Activated T-helper 1 cell treated with anti-CD3 and anti-CD28 coated beads, Interleukin-12 subunit alpha, Interleukin-12 subunit beta, Interleukin-2, Interleukin-4 antibody, amounts not matched to agents 30 ng/mL and 10 ng/mL and 1 ng/mL, durations not matched to agents 14 hours and 24 hours and 36 hours (primary cell): ENCODE data around the gene TOMM7. TPM values are rescaled to one million over a fixed set of nuclear protein-coding genes. Genes with fewer than 3 reads are reported as not detected.

Experiments used
- DNase-seq: peaks from one replicate; pipeline ENCODE4 v3.0.0; 2021; ENCODE audit warnings: low spot score
- H3K27ac Mint-ChIP-seq: one replicate; pipeline ENCODE4 v1.8.0; 2021; ENCODE audit warnings: mild to moderate bottlenecking, mixed read lengths
- H3K27me3 Mint-ChIP-seq: one replicate; pipeline ENCODE4 v1.8.0; 2022; ENCODE audit warnings: mild to moderate bottlenecking, moderate library complexity, mixed read lengths; ENCODE audit not compliant: insufficient read depth
- H3K36me3 Mint-ChIP-seq: one replicate; pipeline ENCODE4 v1.8.0; 2021; ENCODE audit warnings: low read depth, mixed read lengths
- H3K4me1 Mint-ChIP-seq: one replicate; pipeline ENCODE4 v1.8.0; 2021; ENCODE audit warnings: low read depth, mixed read lengths
- H3K4me3 Mint-ChIP-seq: one replicate; pipeline ENCODE4 v1.8.0; 2021; ENCODE audit warnings: mild to moderate bottlenecking, moderate library complexity, mixed read lengths
- H3K9me3 Mint-ChIP-seq: one replicate; pipeline ENCODE4 v1.8.0; 2021; ENCODE audit warnings: mixed read lengths
- intact Hi-C: fragments of 100-400 bp; cut with micrococcal nuclease; formaldehyde crosslinking; loops from one replicate; pipeline ENCODE4 v1.15.1; 2024
- total RNA-seq: library from RNA; stranded (reverse); gene quantifications from 2 replicates; pipeline ENCODE4 v1.2.3, GENCODE V29; 2022

Gene TOMM7
- total RNA-seq, 1 donor from 2014 or later: 225 TPM

GRCh38 chr7:22827563-22827962, 4.9 kb upstream of the TOMM7 start:
- H3K36me3 Mint-ChIP-seq: peaks cover 3% of the 10 kb centered on the region
- H3K4me1 Mint-ChIP-seq: peaks cover 13% of the 10 kb centered on the region
- H3K4me3 Mint-ChIP-seq: no peak overlapping the region
- peaks cover 28% of the 10 kb centered on the region for H3K27me3 Mint-ChIP-seq
- no peak overlapping the region for H3K27ac Mint-ChIP-seq
- no peak for DNase-seq
- no peaks in the 10 kb centered on the region for H3K9me3 Mint-ChIP-seq
- intact Hi-C loops: loop anchor here (10.0 kb wide), 1 partner anchor 647 kb away; the partner anchor contains the start of gene IGF2BP3

GRCh38 chr7:22826593-22826992, 3.9 kb upstream of the TOMM7 start:
- intact Hi-C loops: loop anchor here (10.0 kb wide), 1 partner anchor 648 kb away; the partner anchor contains the start of gene IGF2BP3

DNA sequence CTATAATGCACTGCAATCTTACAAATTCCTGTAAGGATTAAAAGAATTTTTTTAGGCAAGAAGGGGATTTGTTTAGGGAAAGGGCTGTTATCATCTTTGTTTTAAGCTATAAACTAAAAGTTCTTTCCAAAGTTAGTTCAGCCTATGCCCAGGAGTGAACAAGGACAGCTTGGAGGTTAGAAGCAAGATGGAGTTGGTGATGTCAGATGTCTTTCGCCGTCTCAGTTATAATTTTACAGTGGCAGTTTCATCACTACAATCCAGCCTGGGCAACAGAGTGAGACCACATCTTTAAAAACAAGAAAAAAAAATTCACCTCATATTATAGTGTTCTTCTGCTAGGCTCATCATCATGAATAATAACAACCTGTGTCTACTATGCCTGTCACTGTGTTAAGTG, 2.1 kb upstream of the TOMM7 start:
- peaks cover 19% of the 10 kb centered on the region for H3K27me3 Mint-ChIP-seq
- H3K4me1 Mint-ChIP-seq: peaks cover 27% of the 10 kb centered on the region
- H3K4me3 Mint-ChIP-seq: no peak overlapping the region
- no peak for DNase-seq
- intact Hi-C loops: loop anchor here (5.0 to 10.0 kb wide), 3 partner anchors 283 to 887 kb away; partner anchors contain the start of genes IGF2BP3 and KLHL7
- H3K27ac Mint-ChIP-seq: no peak overlapping the region
- no peaks in the 10 kb centered on the region for H3K9me3 Mint-ChIP-seq
- peaks cover 6% of the 10 kb centered on the region for H3K36me3 Mint-ChIP-seq

More at GRCh38 chr7:22826593-22826992, 3.9 kb upstream of the TOMM7 start:
- Mint-ChIP-seq H3K27ac (no peak overlapping the region), H3K36me3 (peaks cover 5% of the 10 kb centered on the region), H3K4me1 (peaks cover 14% of the 10 kb centered on the region), H3K9me3 (no peaks in the 10 kb centered on the region), H3K27me3 (peaks cover 23% of the 10 kb centered on the region), H3K4me3 (no peak overlapping the region)
- no peak for DNase-seq

GRCh38 chr7:22823142-22823497, 471 bp upstream of the TOMM7 start:
- DNase-seq: no peak
- H3K4me3 Mint-ChIP-seq: peak overlapping the region; percentile 98
- peaks cover 17% of the 10 kb centered on the region for H3K27me3 Mint-ChIP-seq
- peaks cover 7% of the 10 kb centered on the region for H3K36me3 Mint-ChIP-seq
- peaks cover 36% of the 10 kb centered on the region for H3K4me1 Mint-ChIP-seq
- H3K27ac Mint-ChIP-seq: peak overlapping the region; percentile 93
- intact Hi-C loops: loop anchor here (5.0 to 10.0 kb wide), 3 partner anchors 284 to 886 kb away; partner anchors contain the start of genes IGF2BP3 and KLHL7
- H3K9me3 Mint-ChIP-seq: no peaks in the 10 kb centered on the region

DNA sequence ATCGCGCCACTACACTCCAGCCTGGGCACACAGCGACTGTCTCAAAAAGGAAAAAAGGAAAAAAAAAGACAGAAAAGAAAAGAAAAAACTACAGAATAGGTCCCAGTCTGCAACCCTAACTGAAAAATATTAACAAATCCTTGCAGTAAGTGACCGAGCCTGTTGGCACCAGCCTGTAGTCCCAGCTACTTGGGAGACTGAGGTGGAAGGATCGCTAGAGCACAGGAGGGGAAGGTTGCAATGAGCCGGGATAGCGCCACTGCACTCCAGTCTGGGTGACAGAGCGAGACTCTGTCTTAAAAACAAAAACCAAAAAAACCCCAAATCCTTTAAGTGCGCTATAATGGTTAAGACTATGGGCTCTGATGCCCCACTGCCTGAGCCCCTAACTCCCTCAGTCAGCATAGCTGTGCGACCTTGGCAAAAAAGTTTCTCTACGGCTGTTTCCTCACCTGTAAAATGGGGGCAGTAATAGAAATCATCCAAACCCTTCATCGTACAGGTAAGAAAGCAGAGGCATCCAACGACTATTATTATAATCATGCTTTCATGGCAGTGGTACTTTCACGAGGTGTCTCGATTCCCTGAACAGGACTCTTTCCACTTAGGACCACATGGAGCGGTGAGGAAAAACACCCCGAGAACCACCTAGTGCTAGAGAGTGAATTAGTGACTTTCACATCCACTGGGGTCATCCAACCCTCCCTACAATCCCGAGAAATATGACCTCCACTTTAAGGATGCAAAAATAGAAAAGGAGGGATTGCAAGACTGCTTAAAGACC, 755 bp downstream of the TOMM7 start:
- peak overlapping the region; percentile 98 for H3K4me3 Mint-ChIP-seq

GRCh38 chr7:22819476-22819875, 3.2 kb downstream of the TOMM7 start:
- Mint-ChIP-seq H3K4me3 (no peak overlapping the region), H3K27me3 (peaks cover 3% of the 10 kb centered on the region), H3K36me3 (peaks cover 21% of the 10 kb centered on the region), H3K27ac (no peak overlapping the region), H3K4me1 (peaks cover 50% of the 10 kb centered on the region), H3K9me3 (no peaks in the 10 kb centered on the region)
- no peak for DNase-seq
- intact Hi-C loops: loop anchor here (5.0 kb wide), 1 partner anchor 707 kb away; no protein-coding TSS in a partner anchor

More for the DNA sequence above, 755 bp downstream of the TOMM7 start:
- no peaks in the 10 kb centered on the region for H3K9me3 Mint-ChIP-seq
- peak overlapping the region; percentile 93 for H3K27ac Mint-ChIP-seq
- H3K36me3 Mint-ChIP-seq: peaks cover 17% of the 10 kb centered on the region
- H3K4me1 Mint-ChIP-seq: peaks cover 44% of the 10 kb centered on the region
- intact Hi-C loops: loop anchor here (1.0 to 10.0 kb wide), 8 partner anchors 32 to 885 kb away; partner anchors contain the start of genes HYCC1, IGF2BP3 and KLHL7
- peaks cover 14% of the 10 kb centered on the region for H3K27me3 Mint-ChIP-seq
- no peak for DNase-seq

- Mint-ChIP-seq H3K27me3 (no peaks in the 10 kb centered on the region), H3K27ac (no peak overlapping the region), H3K36me3 (peaks cover 24% of the 10 kb centered on the region), H3K4me3 (no peak overlapping the region), H3K9me3 (no peaks in the 10 kb centered on the region), H3K4me1 (peaks cover 23% of the 10 kb centered on the region)
- DNase-seq: no peak
- intact Hi-C loops: loop anchor here (5.0 kb wide), 1 partner anchor 702 kb away; no protein-coding TSS in a partner anchor
These were observed 8.1 kb downstream of the TOMM7 start for GRCh38 chr7:22814261-22815208.

DNA sequence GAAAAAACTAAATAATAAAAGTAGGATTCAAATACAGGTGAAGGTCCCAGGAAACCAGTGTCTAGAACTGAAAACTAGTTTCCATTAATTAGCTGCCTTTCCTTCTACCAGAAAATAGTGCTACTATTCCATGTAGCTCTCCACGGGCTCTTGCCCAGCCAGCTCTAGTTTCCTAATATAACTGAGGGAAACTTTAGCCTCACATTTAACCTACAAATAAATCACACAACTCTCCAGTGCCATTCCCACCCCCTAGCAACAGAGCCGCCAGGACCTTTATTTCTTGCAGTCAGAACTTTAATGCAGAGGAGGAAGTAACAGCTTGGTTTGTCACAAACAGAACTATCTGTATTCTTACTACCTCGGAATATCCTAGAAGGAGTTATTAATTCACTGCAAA, 10.3 kb downstream of the TOMM7 start:
- intact Hi-C loops: no loop called here
- Mint-ChIP-seq H3K9me3 (no peaks in the 10 kb centered on the region), H3K27ac (no peak overlapping the region), H3K4me3 (no peak overlapping the region), H3K27me3 (peaks cover 5% of the 10 kb centered on the region), H3K4me1 (peaks cover 8% of the 10 kb centered on the region), H3K36me3 (peaks cover 18% of the 10 kb centered on the region)
- DNase-seq: no peak

DNA sequence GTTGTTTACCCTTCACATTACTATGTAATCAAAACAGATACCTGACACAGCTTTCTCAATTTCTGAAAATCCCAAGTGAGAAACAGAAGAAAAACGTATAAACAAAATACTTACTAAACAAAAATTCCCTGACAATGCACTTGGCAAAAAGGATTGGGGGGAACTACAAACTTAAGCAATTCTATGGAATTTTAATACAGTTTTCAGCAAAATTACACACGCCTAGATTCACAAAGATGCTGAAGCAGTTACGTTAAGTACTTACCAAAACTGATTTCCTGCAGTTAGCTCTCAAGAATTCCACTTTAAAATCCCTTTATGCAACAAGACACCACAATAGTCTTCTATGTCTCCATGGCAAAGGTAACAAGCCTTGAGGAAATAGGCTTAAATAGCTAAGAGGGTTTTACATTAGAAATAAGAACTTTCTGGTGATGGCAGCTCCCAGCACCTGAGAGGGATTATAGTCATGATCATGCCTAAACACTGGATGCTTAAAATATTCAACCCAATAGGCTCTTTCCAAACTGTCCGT, 10.8 kb downstream of the TOMM7 start:
- intact Hi-C loops: no loop called here
- Mint-ChIP-seq H3K4me1 (peaks cover 8% of the 10 kb centered on the region), H3K27me3 (peaks cover 7% of the 10 kb centered on the region), H3K4me3 (no peak overlapping the region), H3K27ac (no peak overlapping the region), H3K36me3 (peaks cover 14% of the 10 kb centered on the region), H3K9me3 (no peaks in the 10 kb centered on the region)
- DNase-seq: no peak

- H3K27me3 Mint-ChIP-seq: peaks cover 10% of the 10 kb centered on the region
- no peaks in the 10 kb centered on the region for H3K9me3 Mint-ChIP-seq
- H3K4me3 Mint-ChIP-seq: no peak overlapping the region
- H3K4me1 Mint-ChIP-seq: peaks cover 8% of the 10 kb centered on the region
- peaks cover 13% of the 10 kb centered on the region for H3K36me3 Mint-ChIP-seq
- no peak overlapping the region for H3K27ac Mint-ChIP-seq
- intact Hi-C loops: no loop called here
- no peak for DNase-seq
These were observed 11.8 kb downstream of the TOMM7 start for GRCh38 chr7:22810843-22811242.

- Mint-ChIP-seq H3K9me3 (no peaks in the 10 kb centered on the region), H3K36me3 (peaks cover 13% of the 10 kb centered on the region), H3K4me1 (peaks cover 8% of the 10 kb centered on the region), H3K4me3 (no peak overlapping the region), H3K27ac (no peak overlapping the region), H3K27me3 (peaks cover 10% of the 10 kb centered on the region)
- intact Hi-C loops: no loop called here
- DNase-seq: no peak
These were observed 12.6 kb downstream of the TOMM7 start for GRCh38 chr7:22809902-22810642.

- intact Hi-C loops: no loop called here
- H3K4me3 Mint-ChIP-seq: no peak overlapping the region
- H3K27ac Mint-ChIP-seq: no peak overlapping the region
- no peaks in the 10 kb centered on the region for H3K9me3 Mint-ChIP-seq
- DNase-seq: no peak
- H3K4me1 Mint-ChIP-seq: no peaks in the 10 kb centered on the region
- peaks cover 10% of the 10 kb centered on the region for H3K27me3 Mint-ChIP-seq
- H3K36me3 Mint-ChIP-seq: peaks cover 11% of the 10 kb centered on the region
These were observed 14.5 kb downstream of the TOMM7 start for GRCh38 chr7:22808140-22808539.
